Measurements from ENCODE around the gene FCER1G.

- TF ChIP-seq, protein P1, sequence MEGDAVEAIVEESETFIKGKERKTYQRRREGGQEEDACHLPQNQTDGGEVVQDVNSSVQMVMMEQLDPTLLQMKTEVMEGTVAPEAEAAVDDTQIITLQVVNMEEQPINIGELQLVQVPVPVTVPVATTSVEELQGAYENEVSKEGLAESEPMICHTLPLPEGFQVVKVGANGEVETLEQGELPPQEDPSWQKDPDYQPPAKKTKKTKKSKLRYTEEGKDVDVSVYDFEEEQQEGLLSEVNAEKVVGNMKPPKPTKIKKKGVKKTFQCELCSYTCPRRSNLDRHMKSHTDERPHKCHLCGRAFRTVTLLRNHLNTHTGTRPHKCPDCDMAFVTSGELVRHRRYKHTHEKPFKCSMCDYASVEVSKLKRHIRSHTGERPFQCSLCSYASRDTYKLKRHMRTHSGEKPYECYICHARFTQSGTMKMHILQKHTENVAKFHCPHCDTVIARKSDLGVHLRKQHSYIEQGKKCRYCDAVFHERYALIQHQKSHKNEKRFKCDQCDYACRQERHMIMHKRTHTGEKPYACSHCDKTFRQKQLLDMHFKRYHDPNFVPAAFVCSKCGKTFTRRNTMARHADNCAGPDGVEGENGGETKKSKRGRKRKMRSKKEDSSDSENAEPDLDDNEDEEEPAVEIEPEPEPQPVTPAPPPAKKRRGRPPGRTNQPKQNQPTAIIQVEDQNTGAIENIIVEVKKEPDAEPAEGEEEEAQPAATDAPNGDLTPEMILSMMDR (IDR thresholded peaks at IDR 0.05; ENCODE audit: insufficient read depth, low read length, poor library complexity, severe bottlenecking) = no peak
- no peak for TF ChIP-seq EZH2phosphoT487 (conservative IDR thresholded peaks at IDR 0.05; ENCODE audit: low read length)
These were observed 11.2 kb downstream of the FCER1G start for GRCh38 chr1:161226320-161226711.

All from SU-DHL-6 (cell line).